ENCODE measurements around the gene CASR. TPM values are rescaled to one million over a fixed set of nuclear protein-coding genes. Genes with fewer than 3 reads are reported as not detected.

The CASR gene
- total and polyA plus RNA-seq, 11 donors, result 0.02 TPM; not detected in 10

- WGBS, 4 donors, result 47 to 59% (median 48%) methylated on average over 4 of the region's 4 CpGs
- Histone ChIP-seq H3K4me1 (peaks cover 0 to 30% (median 0%) of the 10 kb centered on the region in 12 donors), H3K9me3 (no peaks in the 10 kb centered on the region), H3K27me3 (no peaks in the 10 kb centered on the region), H3K4me3 (peak overlapping the region in 4 of 12 donors; percentile 7 to 32 (median 17)), H3K27ac (peak overlapping the region in 3 of 12 donors; percentile 11 to 88 (median 28)), H3K36me3 (no peaks in the 10 kb centered on the region)
- DNase-seq (no peak), ATAC-seq (no peak)
- no peak for TF ChIP-seq CTCF (IDR thresholded peaks at IDR 0.05)
- TF ChIP-seq POLR2A (IDR thresholded peaks at IDR 0.05), result no peak
- intact Hi-C loops (cut with DNase I), result no loop called here
Measured at GRCh38 chr3:122246199-122246598, 62.7 kb downstream of the CASR start.

GRCh38 chr3:122247087-122247824 lies 63.8 kb downstream of the CASR start:
- 60 to 85% (median 66%) methylated on average over 7 to 8 of the region's 8 CpGs for WGBS, 4 donors
- no peak for TF ChIP-seq CTCF (IDR thresholded peaks at IDR 0.05)
- no peak for TF ChIP-seq POLR2A (IDR thresholded peaks at IDR 0.05)
- peak in 3 of 4 donors; percentile 59 to 79 (median 76) for ATAC-seq

GRCh38 chr3:122247825-122248185 lies 64.3 kb downstream of the CASR start:
- ATAC-seq (no peak), DNase-seq (no peak)
- Histone ChIP-seq H3K27me3 (no peaks in the 10 kb centered on the region), H3K36me3 (no peaks in the 10 kb centered on the region), H3K9me3 (no peaks in the 10 kb centered on the region), H3K4me3 (no peak overlapping the region), H3K27ac (peak overlapping the region in 1 of 12 donors; percentile 88), H3K4me1 (peaks cover 0 to 30% (median 0%) of the 10 kb centered on the region in 12 donors)
- WGBS, 4 donors, result 61 to 85% (median 71%) methylated on average over 5 of the region's 5 CpGs
- intact Hi-C loops (cut with DNase I), result no loop called here
- TF ChIP-seq POLR2A (IDR thresholded peaks at IDR 0.05) (no peak), CTCF (IDR thresholded peaks at IDR 0.05) (no peak)

More at GRCh38 chr3:122247087-122247824, 63.8 kb downstream of the CASR start:
- Histone ChIP-seq H3K36me3 (no peaks in the 10 kb centered on the region), H3K27me3 (no peaks in the 10 kb centered on the region), H3K4me1 (peaks cover 0 to 30% (median 0%) of the 10 kb centered on the region in 12 donors), H3K4me3 (no peak overlapping the region), H3K27ac (peak overlapping the region in 4 of 12 donors; percentile 4 to 88 (median 24)), H3K9me3 (no peaks in the 10 kb centered on the region)
- intact Hi-C loops (cut with DNase I), result no loop called here
- no peak for DNase-seq

DNA sequence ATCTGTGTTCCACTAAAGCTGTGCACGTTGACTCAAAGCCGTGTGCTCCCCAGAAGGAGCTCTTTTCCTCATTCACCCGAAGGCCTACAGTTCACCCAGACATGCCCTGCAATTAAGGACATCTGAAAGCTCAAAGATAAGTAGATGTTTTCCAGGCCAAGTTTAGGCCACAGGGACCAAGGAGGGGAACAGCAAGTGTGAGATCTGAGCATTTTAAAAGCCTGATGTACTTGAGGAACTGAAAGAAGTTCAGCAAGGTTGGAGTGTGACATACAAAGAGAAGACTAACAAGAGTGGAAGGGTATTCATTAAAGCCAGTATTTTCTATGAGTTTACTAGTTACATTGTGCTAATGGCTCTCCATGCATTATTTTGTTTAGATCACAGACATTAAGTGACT lies 68.0 kb downstream of the CASR start:
- Histone ChIP-seq H3K27me3 (no peaks in the 10 kb centered on the region), H3K4me1 (peaks cover 0 to 35% (median 2%) of the 10 kb centered on the region in 12 donors), H3K4me3 (no peak overlapping the region), H3K36me3 (no peaks in the 10 kb centered on the region), H3K9me3 (no peaks in the 10 kb centered on the region), H3K27ac (no peak overlapping the region)
- intact Hi-C loops (cut with DNase I), result loop anchor here in 5 of 10 donors (10.0 kb wide), 2 partner anchors 147 to 257 kb away; no protein-coding TSS in a partner anchor
- TF ChIP-seq CTCF (IDR thresholded peaks at IDR 0.05) (no peak), POLR2A (IDR thresholded peaks at IDR 0.05) (no peak)
- DNase-seq, result no peak
- 44 to 57% (median 49%) methylated on average over 3 of the region's 3 CpGs for WGBS, 4 donors
- ATAC-seq, result no peak

Measured in heart left ventricle (tissue), 16 donors.